Esophagus mucosa (tissue), 1 donor: ENCODE results near the gene TELO2. TPM values are rescaled to one million over a fixed set of nuclear protein-coding genes. Genes with fewer than 3 reads are reported as not detected.

Source experiments
- ATAC-seq: fragments of 200-7000 bp; cut with Tn5 transposase; one replicate; pipeline ENCODE4 v1.9.1; 2020
- total RNA-seq: library from RNA; stranded (reverse); gene quantifications from one replicate; pipeline ENCODE4 v1.2.4, GENCODE V29; 2023
- donor health status: DM: yes; HTN: yes; CAD: no.

Gene TELO2
- total RNA-seq, 1 donor from 2014 or later: 21.3 TPM

GRCh38 chr16:1539720-1540555, 46.8 kb downstream of the TELO2 start:
- ATAC-seq: no peak

- no peak for ATAC-seq
Observed at GRCh38 chr16:1540556-1540855, 47.3 kb downstream of the TELO2 start.

- no peak for ATAC-seq
Observed at GRCh38 chr16:1541293-1542165, 48.4 kb downstream of the TELO2 start.

- no peak for ATAC-seq
Observed at GRCh38 chr16:1542166-1542500, 49.0 kb downstream of the TELO2 start.

- ATAC-seq: no peak
Observed at GRCh38 chr16:1542533-1542932, 49.4 kb downstream of the TELO2 start.

- peak; percentile 73 for ATAC-seq
Observed at GRCh38 chr16:1543085-1543896, 50.1 kb downstream of the TELO2 start.

- ATAC-seq: no peak
Observed at GRCh38 chr16:1545044-1546040, 52.2 kb downstream of the TELO2 start.

GRCh38 chr16:1546430-1546829, 53.3 kb downstream of the TELO2 start:
- no peak for ATAC-seq

GRCh38 chr16:1548233-1548632, 55.1 kb downstream of the TELO2 start:
- no peak for ATAC-seq

GRCh38 chr16:1548727-1549126, 55.6 kb downstream of the TELO2 start:
- peak; percentile 83 for ATAC-seq

- ATAC-seq: no peak
Observed at GRCh38 chr16:1550069-1550468, 56.9 kb downstream of the TELO2 start.

- ATAC-seq: no peak
Observed at GRCh38 chr16:1550696-1551095, 57.5 kb downstream of the TELO2 start.

GRCh38 chr16:1551166-1551565, 58.0 kb downstream of the TELO2 start:
- ATAC-seq: no peak

- ATAC-seq: no peak
Observed at GRCh38 chr16:1552129-1552528, 59.0 kb downstream of the TELO2 start.

- peak; percentile 60 for ATAC-seq
Observed at GRCh38 chr16:1553946-1554825, 61.0 kb downstream of the TELO2 start.

- ATAC-seq: no peak
Observed at GRCh38 chr16:1554826-1555445, 61.8 kb downstream of the TELO2 start.

GRCh38 chr16:1556254-1556653, 63.1 kb downstream of the TELO2 start:
- ATAC-seq: peak; percentile 76

GRCh38 chr16:1557074-1557473, 63.9 kb downstream of the TELO2 start:
- no peak for ATAC-seq

GRCh38 chr16:1557576-1557975, 64.4 kb downstream of the TELO2 start:
- no peak for ATAC-seq

- ATAC-seq: no peak
Observed at GRCh38 chr16:1559446-1559975, 66.4 kb downstream of the TELO2 start.
